C4-2B (cell line): ENCODE results near the gene BTN1A1.
"Not testable (repeated sequence)": the region's sequence is repeated elsewhere in the genome, so short reads cannot be mapped to it uniquely, and the experiment has no call there.

ENCODE experiments used
- CTCF ChIP-seq: fragments of 450-650 bp; conservative IDR thresholded peaks from 2 replicates; pipeline ENCODE4 v1.5.1; 2017; ENCODE audit warnings: mild to moderate bottlenecking
- ZFX ChIP-seq: fragments of 450-650 bp; IDR thresholded peaks from 2 replicates; pipeline ENCODE4 v1.6.1; 2017

DNA sequence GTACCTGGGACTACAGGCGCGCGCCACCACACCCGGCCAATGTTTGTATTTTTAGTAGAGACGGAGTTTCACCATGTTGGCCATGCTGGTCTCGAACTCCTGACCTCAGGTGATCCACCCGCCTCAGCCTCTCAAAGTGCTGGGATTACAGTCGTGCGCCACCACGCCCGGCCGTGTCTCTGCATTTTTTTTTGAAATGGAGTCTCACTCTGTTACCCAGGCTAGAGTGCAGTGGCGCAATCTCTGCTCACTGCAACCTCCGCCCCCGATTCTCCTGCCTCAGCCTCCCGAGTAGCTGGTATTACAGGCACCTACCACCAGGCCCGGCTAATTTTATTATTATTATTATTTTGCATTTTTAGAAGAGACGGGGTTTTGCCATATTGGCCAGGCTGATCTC lies 47.3 kb downstream of the BTN1A1 start:
- TF ChIP-seq CTCF, ZFX: not testable (repeated sequence)
